IMR-90 (cell line): ENCODE data around the gene MSI2. TPM values are rescaled to one million over a fixed set of nuclear protein-coding genes. Genes with fewer than 3 reads are reported as not detected.

Source experiments
- ATAC-seq: fragments of 200-7000 bp; cut with Tn5 transposase; 2 replicates; pipeline ENCODE4 v1.9.1; 2020; ENCODE audit warnings: low read depth, mild to moderate bottlenecking, moderate library complexity
- BruUV-seq: library from RNA; stranded (reverse); fragments of 400-500 nt; replicated peaks from 2 replicates; lab custom pipeline; 2021; lab: Mats Ljungman, UMichigan
- CTCF ChIA-PET: fragments of 300-600 bp; formaldehyde crosslinking; extraction: SDS; loops from one replicate; lab custom pipeline; 2021; ENCODE audit warnings: antibody characterized with exemption; lab: Yijun Ruan, JAX
- POLR2A ChIA-PET: fragments of 300-600 bp; sonication (Branson Sonifier 250); formaldehyde crosslinking; loops from one replicate; lab custom pipeline; 2022; ENCODE audit warnings: antibody characterized with exemption; ENCODE audit not compliant: unreplicated experiment; lab: Charles Lee
- DNase-seq: peaks from one replicate; pipeline ENCODE4 v3.0.0; 2013
- H2AFZ ChIP-seq: replicated peaks from 2 replicates; pipeline ENCODE3; 2013; ENCODE audit warnings: low read length, mild to moderate bottlenecking; ENCODE audit not compliant: poor library complexity
- H2AK5ac ChIP-seq: 2 replicates; pipeline ENCODE4 v1.6.1; 2013; ENCODE audit warnings: low read depth, low read length, inconsistent platforms
- H2AK9ac ChIP-seq: replicated peaks from 2 replicates; pipeline ENCODE3; 2013; ENCODE audit warnings: mild to moderate bottlenecking, low read depth, low read length, moderate library complexity; ENCODE audit not compliant: poor library complexity
- H2BK120ac ChIP-seq: 2 replicates; pipeline ENCODE4 v1.6.1; 2013; ENCODE audit warnings: low read depth, low read length, inconsistent platforms
- H2BK15ac ChIP-seq: 3 replicates; pipeline ENCODE4 v1.6.1; 2013; ENCODE audit warnings: low read depth, low read length, inconsistent platforms
- H2BK20ac ChIP-seq: 2 replicates; pipeline ENCODE4 v1.6.1; 2013; ENCODE audit warnings: low read depth, mild to moderate bottlenecking, inconsistent platforms, low read length, moderate library complexity
- H2BK5ac ChIP-seq: 2 replicates; pipeline ENCODE4 v1.6.1; 2013; ENCODE audit warnings: mild to moderate bottlenecking, low read depth, low read length, inconsistent platforms; ENCODE audit not compliant: poor library complexity, severe bottlenecking
- H3K14ac ChIP-seq: replicated peaks from 2 replicates; pipeline ENCODE4 v1.6.1; 2013; ENCODE audit warnings: low read depth, low read length, inconsistent platforms
- H3K18ac ChIP-seq: 2 replicates; pipeline ENCODE4 v1.6.1; 2013; ENCODE audit warnings: low read depth, low read length, control low read depth
- H3K23ac ChIP-seq: 2 replicates; pipeline ENCODE4 v1.6.1; 2013; ENCODE audit warnings: low read depth, low read length, inconsistent platforms
- H3K27ac ChIP-seq: 2 replicates; pipeline ENCODE4 v1.5.1; 2013; ENCODE audit warnings: mild to moderate bottlenecking, control low read depth, low read length; ENCODE audit not compliant: insufficient read depth
- H3K27me3 ChIP-seq: 2 replicates; pipeline ENCODE4 v1.6.1; 2013; ENCODE audit warnings: low read length; ENCODE audit not compliant: control insufficient read depth, insufficient read depth
- H3K36me3 ChIP-seq: 2 replicates; pipeline ENCODE4 v1.6.1; 2013; ENCODE audit warnings: low read length, mixed read lengths; ENCODE audit not compliant: control insufficient read depth, insufficient read depth
- H3K4ac ChIP-seq: 2 replicates; pipeline ENCODE4 v1.6.1; 2013; ENCODE audit warnings: low read depth, low read length, inconsistent platforms
- H3K4me1 ChIP-seq: 2 replicates; pipeline ENCODE4 v1.6.1; 2013; ENCODE audit warnings: low read length, mixed read lengths; ENCODE audit not compliant: control insufficient read depth, insufficient read depth
- H3K4me2 ChIP-seq: 2 replicates; pipeline ENCODE4 v1.6.1; 2013; ENCODE audit warnings: low read depth, mild to moderate bottlenecking, control low read depth, low read length, moderate library complexity
- H3K4me3 ChIP-seq: 2 replicates; pipeline ENCODE4 v1.5.1; 2013; ENCODE audit warnings: low read depth, mild to moderate bottlenecking, control low read depth, low read length, moderate library complexity; ENCODE audit not compliant: insufficient read depth
- H3K56ac ChIP-seq: 2 replicates; pipeline ENCODE4 v1.6.1; 2013; ENCODE audit warnings: low read length, inconsistent platforms; ENCODE audit not compliant: insufficient read depth; ENCODE audit errors: extremely low read depth
- H3K79me1 ChIP-seq, 2 experiments: 2 replicates each; pipeline ENCODE4 v1.6.1; 2013; ENCODE audit warnings: low read length in 2 of 2, inconsistent platforms in 1 of 2, low read depth in 1 of 2
- H3K9ac ChIP-seq: 2 replicates; pipeline ENCODE4 v1.6.1; 2013; ENCODE audit warnings: low read depth, low read length, control low read depth
- H3K9me1 ChIP-seq: 2 replicates; pipeline ENCODE4 v1.6.1; 2013; ENCODE audit warnings: low read length, inconsistent platforms; ENCODE audit not compliant: insufficient read depth
- H3K9me3 ChIP-seq: 2 replicates; pipeline ENCODE4 v1.6.1; 2013; ENCODE audit warnings: low read length; ENCODE audit not compliant: control insufficient read depth, insufficient read depth
- H4K20me1 ChIP-seq: 2 replicates; pipeline ENCODE4 v1.6.1; 2013; ENCODE audit warnings: low read length, inconsistent platforms; ENCODE audit not compliant: insufficient read depth
- H4K5ac ChIP-seq: 2 replicates; pipeline ENCODE4 v1.6.1; 2013; ENCODE audit warnings: mild to moderate bottlenecking, low read depth, low read length, control low read depth
- H4K8ac ChIP-seq, 2 experiments: 2 replicates each; pipeline ENCODE4 v1.6.1; 2013; ENCODE audit warnings: low read depth in 2 of 2, low read length in 2 of 2, control low read depth in 1 of 2, inconsistent platforms in 1 of 2
- H4K91ac ChIP-seq: 2 replicates; pipeline ENCODE4 v1.6.1; 2013; ENCODE audit warnings: low read depth, low read length, inconsistent platforms; ENCODE audit not compliant: insufficient read depth
- BHLHE40 ChIP-seq: fragments of 150-350 bp; IDR thresholded peaks from 2 replicates; pipeline ENCODE4 v1.6.1; 2016; ENCODE audit warnings: mild to moderate bottlenecking, low read depth, low read length
- CEBPB ChIP-seq: IDR thresholded peaks from 2 replicates; pipeline ENCODE4 v1.6.1; 2012; ENCODE audit warnings: low read depth, low read length, improper control_type of control experiment
- CHD1 ChIP-seq: IDR thresholded peaks from 2 replicates; pipeline ENCODE4 v1.6.1; 2012; ENCODE audit warnings: low read depth, low read length, improper control_type of control experiment
- FOS ChIP-seq: fragments of 150-350 bp; IDR thresholded peaks from 2 replicates; pipeline ENCODE4 v1.6.1; 2016; ENCODE audit warnings: low read depth, low read length
- MAFK ChIP-seq: IDR thresholded peaks from 2 replicates; pipeline ENCODE4 v1.6.1; 2012; ENCODE audit warnings: low read depth, low read length, improper control_type of control experiment
- MAZ ChIP-seq: IDR thresholded peaks from 2 replicates; pipeline ENCODE4 v1.6.1; 2012; ENCODE audit warnings: low read depth, mild to moderate bottlenecking, low read length, improper control_type of control experiment, moderate library complexity, borderline replicate concordance
- MXI1 ChIP-seq: IDR thresholded peaks from 2 replicates; pipeline ENCODE4 v1.6.1; 2012; ENCODE audit warnings: low read depth, mild to moderate bottlenecking, low read length, moderate library complexity, borderline replicate concordance
- NFE2L2 ChIP-seq: fragments of 150-350 bp; IDR thresholded peaks from 2 replicates; pipeline ENCODE4 v1.6.1; 2016; ENCODE audit warnings: low read depth, mild to moderate bottlenecking, low read length
- RAD21 ChIP-seq: IDR thresholded peaks from 2 replicates; pipeline ENCODE4 v1.6.1; 2012; ENCODE audit warnings: low read length, improper control_type of control experiment
- RCOR1 ChIP-seq: IDR thresholded peaks from 2 replicates; pipeline ENCODE4 v1.6.1; 2012; ENCODE audit warnings: mild to moderate bottlenecking, low read length, improper control_type of control experiment; ENCODE audit not compliant: insufficient replicate concordance
- SMC3 ChIP-seq: fragments of 150-350 bp; IDR thresholded peaks from 2 replicates; pipeline ENCODE4 v1.6.1; 2016; ENCODE audit warnings: low read depth, mild to moderate bottlenecking, antibody characterized with exemption, low read length, moderate library complexity
- WGBS, 2 experiments: methylation state at CpG; one replicate each; pipeline versions ENCODE4 v1.1.5 to v1.1.7; 2013; ENCODE audit warnings: missing lambda C conversion rate in 2 of 2; ENCODE audit not compliant: insufficient read length in 1 of 2; ENCODE audit errors: extremely low coverage in 2 of 2; 5-methylcytosine and 5-hydroxymethylcytosine counted together
- dilution Hi-C: fragments of 300-500 bp; cut with HindIII; formaldehyde crosslinking; loops from one replicate; pipeline ENCODE4 v1.14.3; 2018; ENCODE audit warnings: low sequenced_read_pairs; ENCODE audit not compliant: unreplicated experiment
- in situ Hi-C: fragments of 300-500 bp; cut with MboI; formaldehyde crosslinking; loops from 3 replicates; pipeline ENCODE4 v1.14.3; 2019; ENCODE audit warnings: low sequenced_read_pairs, inconsistent platforms, mixed read lengths
- intact Hi-C: fragments of 100-400 bp; cut with micrococcal nuclease; formaldehyde crosslinking; loops from 2 replicates; pipeline ENCODE4 v1.10.0; 2022
- polyA plus RNA-seq, 3 experiments: library from polyadenylated mRNA; depleted of rRNA; stranded (reverse); fragments of >200 nt; gene quantifications; 2 replicates each; pipeline ENCODE4 v1.2.3, GENCODE V29; 2012; ENCODE audit warnings: low replicate concordance in 1 of 3
- total RNA-seq: library from RNA; depleted of rRNA; stranded (reverse); fragments of >200 nt; gene quantifications from 2 replicates; pipeline ENCODE4 v1.2.3, GENCODE V29; 2012
- TF ChIP-seq, protein P1 (sequence below): conservative IDR thresholded peaks from 2 replicates; pipeline ENCODE4 v1.5.1; 2012; ENCODE audit warnings: mild to moderate bottlenecking, low read depth, low read length, improper control_type of control experiment
- TF ChIP-seq, protein P2 (sequence below): fragments of 150-350 bp; IDR thresholded peaks from 2 replicates; pipeline ENCODE4 v1.6.1; 2016; ENCODE audit warnings: low read depth, mild to moderate bottlenecking, low read length, moderate library complexity, borderline replicate concordance
- TF ChIP-seq, protein P3 (sequence below): fragments of 150-350 bp; IDR thresholded peaks from 2 replicates; pipeline ENCODE4 v1.6.1; 2017; ENCODE audit warnings: mild to moderate bottlenecking, antibody characterized with exemption, low read length, low read depth

MSI2 gene
- total and polyA plus RNA-seq, 2 of the 4 experiments (the other 2 are of a cell fraction) = 13.0 to 16.0 TPM

DNA sequence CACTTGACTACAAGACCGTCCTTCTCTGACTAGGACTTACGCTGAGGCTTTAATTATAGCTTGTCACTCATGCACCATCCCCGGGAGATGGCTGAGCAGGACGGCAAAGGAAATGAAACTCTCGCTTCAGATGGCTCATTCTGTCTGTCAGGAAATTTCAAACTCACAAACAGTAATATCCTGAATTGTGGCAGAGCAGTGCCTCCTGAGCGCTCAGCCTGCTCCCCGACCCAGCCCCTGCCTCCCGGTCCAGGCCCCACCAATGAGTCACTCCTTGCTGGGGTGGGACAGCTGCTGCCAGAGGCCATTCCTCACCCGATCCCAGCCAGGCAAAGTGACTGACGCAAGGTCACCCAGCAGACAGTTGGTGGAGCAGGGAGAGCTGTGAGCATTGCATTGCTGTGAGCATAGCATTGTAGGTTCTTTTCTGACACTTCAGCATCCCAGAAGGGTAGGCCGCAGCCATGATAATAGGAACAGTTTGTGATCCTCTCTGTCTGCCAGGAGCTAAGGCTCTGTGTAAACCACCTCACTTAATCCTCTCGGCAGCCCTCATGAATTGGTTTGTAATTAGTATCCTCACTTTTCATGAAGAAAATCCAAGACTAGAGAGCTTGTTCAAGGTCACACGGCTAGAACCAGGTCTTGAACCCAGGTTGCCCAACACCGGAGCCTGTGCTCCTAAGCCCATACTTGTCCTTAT lies 467.9 kb downstream of the MSI2 start:
- BruUV-seq = no TSS peak
- intact Hi-C loops (no loop called here), dilution Hi-C loops (no loop called here), in situ Hi-C loops (no loop called here)
- Histone ChIP-seq H3K4me3 (no peak overlapping the region), H3K23ac (no peak overlapping the region), H2BK120ac (no peak overlapping the region), H3K27ac (no peak overlapping the region), H4K5ac (no peak overlapping the region), H3K9me1 (no peaks in the 10 kb centered on the region), H2AFZ (peak overlapping the region; percentile 2), H4K20me1 (no peaks in the 10 kb centered on the region), H3K36me3 (no peaks in the 10 kb centered on the region), H3K18ac (no peak overlapping the region), H3K4me2 (no peak overlapping the region), H2BK5ac (no peak overlapping the region), H2AK5ac (no peak overlapping the region), H3K14ac (no peak overlapping the region), H4K91ac (no peak overlapping the region), H3K56ac (no peak overlapping the region), H2BK15ac (no peak overlapping the region), H2AK9ac (no peak overlapping the region), H2BK20ac (no peak overlapping the region), H3K79me1 (no peaks in the 10 kb centered on the region), H3K4ac (no peak overlapping the region), H3K9ac (no peak overlapping the region), H3K4me1 (no peaks in the 10 kb centered on the region), H3K27me3 (peaks cover 23% of the 10 kb centered on the region), H3K9me3 (no peaks in the 10 kb centered on the region), H4K8ac (no peak overlapping the region)
- CTCF ChIA-PET = interaction anchor here (0.6 kb wide), 1 partner anchor 51 kb away, joined by 4 read pairs; no protein-coding TSS in a partner anchor
- TF ChIP-seq, protein P1, sequence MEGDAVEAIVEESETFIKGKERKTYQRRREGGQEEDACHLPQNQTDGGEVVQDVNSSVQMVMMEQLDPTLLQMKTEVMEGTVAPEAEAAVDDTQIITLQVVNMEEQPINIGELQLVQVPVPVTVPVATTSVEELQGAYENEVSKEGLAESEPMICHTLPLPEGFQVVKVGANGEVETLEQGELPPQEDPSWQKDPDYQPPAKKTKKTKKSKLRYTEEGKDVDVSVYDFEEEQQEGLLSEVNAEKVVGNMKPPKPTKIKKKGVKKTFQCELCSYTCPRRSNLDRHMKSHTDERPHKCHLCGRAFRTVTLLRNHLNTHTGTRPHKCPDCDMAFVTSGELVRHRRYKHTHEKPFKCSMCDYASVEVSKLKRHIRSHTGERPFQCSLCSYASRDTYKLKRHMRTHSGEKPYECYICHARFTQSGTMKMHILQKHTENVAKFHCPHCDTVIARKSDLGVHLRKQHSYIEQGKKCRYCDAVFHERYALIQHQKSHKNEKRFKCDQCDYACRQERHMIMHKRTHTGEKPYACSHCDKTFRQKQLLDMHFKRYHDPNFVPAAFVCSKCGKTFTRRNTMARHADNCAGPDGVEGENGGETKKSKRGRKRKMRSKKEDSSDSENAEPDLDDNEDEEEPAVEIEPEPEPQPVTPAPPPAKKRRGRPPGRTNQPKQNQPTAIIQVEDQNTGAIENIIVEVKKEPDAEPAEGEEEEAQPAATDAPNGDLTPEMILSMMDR = no peak
- TF ChIP-seq MXI1 (no peak), BHLHE40 (no peak), NFE2L2 (no peak), CHD1 (no peak), CEBPB (no peak), RCOR1 (no peak), FOS (no peak), RAD21 (no peak), MAFK (no peak), SMC3 (no peak), MAZ (no peak)
- TF ChIP-seq, protein P2, sequence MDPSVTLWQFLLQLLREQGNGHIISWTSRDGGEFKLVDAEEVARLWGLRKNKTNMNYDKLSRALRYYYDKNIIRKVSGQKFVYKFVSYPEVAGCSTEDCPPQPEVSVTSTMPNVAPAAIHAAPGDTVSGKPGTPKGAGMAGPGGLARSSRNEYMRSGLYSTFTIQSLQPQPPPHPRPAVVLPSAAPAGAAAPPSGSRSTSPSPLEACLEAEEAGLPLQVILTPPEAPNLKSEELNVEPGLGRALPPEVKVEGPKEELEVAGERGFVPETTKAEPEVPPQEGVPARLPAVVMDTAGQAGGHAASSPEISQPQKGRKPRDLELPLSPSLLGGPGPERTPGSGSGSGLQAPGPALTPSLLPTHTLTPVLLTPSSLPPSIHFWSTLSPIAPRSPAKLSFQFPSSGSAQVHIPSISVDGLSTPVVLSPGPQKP = no peak
- TF ChIP-seq, protein P3, sequence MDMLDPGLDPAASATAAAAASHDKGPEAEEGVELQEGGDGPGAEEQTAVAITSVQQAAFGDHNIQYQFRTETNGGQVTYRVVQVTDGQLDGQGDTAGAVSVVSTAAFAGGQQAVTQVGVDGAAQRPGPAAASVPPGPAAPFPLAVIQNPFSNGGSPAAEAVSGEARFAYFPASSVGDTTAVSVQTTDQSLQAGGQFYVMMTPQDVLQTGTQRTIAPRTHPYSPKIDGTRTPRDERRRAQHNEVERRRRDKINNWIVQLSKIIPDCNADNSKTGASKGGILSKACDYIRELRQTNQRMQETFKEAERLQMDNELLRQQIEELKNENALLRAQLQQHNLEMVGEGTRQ = no peak
- DNase-seq (no peak), ATAC-seq (no peak)
- 53% methylated on average over 11 of the region's 14 CpGs; no CpG with 5 or more reads in 1 of the 2 experiments for WGBS, 2 experiments
- POLR2A ChIA-PET = no interaction called here
